Measurements from ENCODE around the gene LAMB1.
A peak's percentile ranks its signal among the peaks of the same experiment; 100 is the strongest.

Gene LAMB1

GRCh38 chr7:107980171-107980570 is 22.8 kb downstream of the LAMB1 start:
- no peak for DNase-seq
- in situ Hi-C loops (cut with HindIII; ENCODE audit: low pct_ligation_motif_present, low pct_unique_long_range_greater_than_20kb, low sequenced_read_pairs): no loop called here

DNA sequence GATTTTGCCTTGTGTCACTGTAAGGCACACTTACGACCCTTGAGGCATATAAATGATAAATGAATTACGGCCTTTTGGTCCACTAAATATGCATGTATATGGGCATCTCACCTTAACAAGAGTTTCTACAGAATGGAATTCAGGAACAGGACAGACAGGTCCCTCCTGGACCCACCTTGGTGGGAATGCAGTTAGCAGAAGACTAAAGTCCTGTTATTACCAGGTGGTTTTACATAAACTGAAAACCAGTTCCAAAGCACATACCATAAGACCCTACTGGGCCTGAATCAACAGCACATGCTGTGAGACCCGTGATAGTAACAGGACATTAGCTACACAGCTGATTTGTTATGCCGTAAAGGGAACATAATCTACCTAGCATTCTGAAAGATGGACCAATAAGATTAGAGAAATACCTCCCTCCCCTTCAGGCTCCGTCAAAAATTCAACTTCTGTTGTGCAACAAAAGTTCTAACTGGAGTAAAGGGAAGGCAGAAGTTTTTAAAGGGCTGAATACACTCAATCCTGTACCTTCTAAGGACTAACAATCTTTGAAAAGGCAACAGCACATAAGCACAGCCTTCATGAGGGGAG is 24.0 kb downstream of the LAMB1 start:
- in situ Hi-C loops (cut with HindIII; ENCODE audit: low pct_ligation_motif_present, low pct_unique_long_range_greater_than_20kb, low sequenced_read_pairs): no loop called here
- no peak for DNase-seq

DNA sequence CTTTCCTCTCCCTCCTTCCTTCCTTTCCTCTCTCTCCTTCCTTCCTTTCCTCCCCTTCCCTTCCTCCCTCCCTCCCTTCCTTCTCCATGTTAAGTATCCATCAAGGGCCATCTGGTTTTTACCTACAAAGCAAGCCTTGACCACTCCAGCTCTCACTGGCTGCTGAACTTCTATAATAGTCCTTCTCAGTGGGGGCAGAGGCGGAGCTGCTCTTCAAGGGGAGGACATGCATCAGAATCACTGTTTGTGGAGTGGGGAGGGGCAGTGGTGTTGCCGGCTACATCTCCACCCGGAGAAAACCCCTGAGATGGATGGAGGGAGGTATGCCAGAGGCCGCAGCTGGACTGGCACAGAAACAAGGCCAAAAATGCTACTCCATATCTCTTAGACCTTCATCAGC is 25.9 kb downstream of the LAMB1 start:
- no peak for DNase-seq
- in situ Hi-C loops (cut with HindIII; ENCODE audit: low pct_ligation_motif_present, low pct_unique_long_range_greater_than_20kb, low sequenced_read_pairs): no loop called here

DNA sequence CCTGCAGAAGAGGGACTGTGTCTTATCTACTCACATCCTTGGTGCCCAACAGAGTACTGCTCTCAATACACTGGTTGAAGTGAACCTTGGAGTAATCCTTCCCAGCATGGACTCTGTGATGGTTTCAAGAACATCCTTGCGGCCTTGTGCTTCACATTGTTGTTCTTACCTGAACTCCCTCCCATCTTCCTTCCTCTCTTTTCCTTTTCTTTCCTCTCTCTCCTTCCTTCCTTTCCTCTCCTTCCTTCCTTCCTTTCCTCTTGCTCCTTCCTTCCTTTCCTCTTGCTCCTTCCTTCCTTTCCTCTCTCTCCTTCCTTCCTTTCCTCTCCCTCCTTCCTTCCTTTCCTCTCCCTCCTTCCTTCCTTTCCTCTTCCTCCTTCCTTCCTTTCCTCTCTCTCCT is 26.3 kb downstream of the LAMB1 start:
- DNase-seq: no peak
- in situ Hi-C loops (cut with HindIII; ENCODE audit: low pct_ligation_motif_present, low pct_unique_long_range_greater_than_20kb, low sequenced_read_pairs): no loop called here

DNA sequence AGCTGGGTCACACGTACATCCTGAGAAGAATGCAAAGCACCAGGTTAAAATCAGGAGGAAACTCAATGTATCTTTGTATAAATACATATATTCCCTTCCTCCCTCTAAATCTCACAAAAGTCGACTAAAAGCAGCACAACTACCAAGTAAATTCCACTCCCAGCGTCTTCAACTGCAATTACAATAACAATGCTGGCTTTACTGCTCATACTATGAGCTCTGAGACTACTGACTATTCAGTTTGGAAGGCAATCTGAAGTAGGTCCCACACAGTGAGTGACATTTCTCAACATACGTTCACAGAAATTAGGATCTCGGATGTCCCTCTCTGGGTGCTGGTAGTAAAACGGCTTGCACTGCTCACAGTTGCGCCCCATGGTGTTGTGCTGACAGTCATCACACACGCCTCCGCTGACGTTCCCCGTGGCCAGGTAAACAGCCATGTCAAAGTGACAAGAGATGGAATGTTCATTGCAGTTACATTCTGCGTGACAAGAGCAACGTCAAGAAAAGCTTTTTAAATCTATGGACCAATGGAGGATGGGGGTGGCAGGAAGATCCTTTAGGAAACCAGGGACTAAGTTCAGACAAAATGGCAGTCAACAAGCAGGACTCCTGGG is 27.5 kb downstream of the LAMB1 start:
- in situ Hi-C loops (cut with HindIII; ENCODE audit: low pct_ligation_motif_present, low pct_unique_long_range_greater_than_20kb, low sequenced_read_pairs): no loop called here
- DNase-seq: no peak

DNA sequence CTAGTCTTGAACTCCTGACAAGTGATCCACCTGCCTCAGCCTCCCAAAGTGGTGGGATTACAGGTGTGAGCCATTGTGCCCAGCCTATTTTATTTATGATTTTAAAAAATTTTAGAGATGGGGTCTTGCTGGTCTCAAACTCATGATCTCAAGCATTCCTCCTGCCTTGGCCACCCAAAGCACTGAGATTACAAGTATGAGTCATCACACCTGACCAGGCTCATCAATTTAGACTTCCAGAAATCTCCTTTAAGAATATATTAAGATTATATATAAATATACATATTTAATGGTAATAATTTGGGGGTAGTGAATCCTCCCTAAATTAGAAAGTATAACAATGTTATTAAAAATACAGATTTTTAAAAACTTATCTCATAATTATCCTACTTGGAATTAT is 29.1 kb downstream of the LAMB1 start:
- in situ Hi-C loops (cut with HindIII; ENCODE audit: low pct_ligation_motif_present, low pct_unique_long_range_greater_than_20kb, low sequenced_read_pairs): no loop called here
- DNase-seq: no peak

GRCh38 chr7:107972941-107973376 is 30.0 kb downstream of the LAMB1 start:
- no peak for DNase-seq
- in situ Hi-C loops (cut with HindIII; ENCODE audit: low pct_ligation_motif_present, low pct_unique_long_range_greater_than_20kb, low sequenced_read_pairs): no loop called here

DNA sequence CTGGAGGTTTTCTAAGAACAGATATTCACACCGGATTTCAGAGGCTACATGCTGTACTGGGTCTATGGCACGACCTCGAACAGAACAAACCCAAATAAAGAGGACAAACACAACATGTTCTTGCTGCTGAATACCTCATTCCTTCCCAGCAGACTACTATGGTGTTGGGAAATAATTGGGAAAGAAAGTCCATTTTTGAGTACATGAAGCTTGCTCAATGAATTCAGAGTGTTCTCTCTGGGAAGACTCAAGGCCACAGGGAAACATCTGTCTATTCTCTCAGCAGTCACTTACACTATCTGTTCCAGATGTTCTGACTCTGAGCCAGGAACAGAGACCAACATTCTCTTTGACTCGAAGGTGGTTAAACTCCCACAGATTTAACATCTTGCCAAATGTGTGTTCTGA is 30.9 kb downstream of the LAMB1 start:
- DNase-seq: no peak
- in situ Hi-C loops (cut with HindIII; ENCODE audit: low pct_ligation_motif_present, low pct_unique_long_range_greater_than_20kb, low sequenced_read_pairs): no loop called here

DNA sequence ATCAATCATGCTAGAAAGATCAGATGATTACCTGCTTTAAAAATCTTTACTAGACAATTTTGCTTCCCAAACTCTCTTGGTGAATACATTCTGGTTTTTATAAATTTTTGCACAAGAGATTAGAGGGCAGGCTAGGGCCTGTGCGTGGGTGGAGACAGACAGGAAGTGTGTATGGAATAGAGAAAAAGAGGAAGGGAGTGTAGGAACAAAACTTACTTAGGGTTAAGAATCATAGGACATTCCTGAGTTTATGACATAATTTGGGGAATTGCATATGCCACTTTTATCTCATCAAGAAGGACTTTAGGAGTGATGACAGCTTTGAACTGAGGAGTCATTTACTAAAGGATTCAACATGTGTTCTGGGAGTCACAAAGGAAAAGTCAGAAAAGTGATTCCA is 31.3 kb downstream of the LAMB1 start:
- DNase-seq: no peak
- in situ Hi-C loops (cut with HindIII; ENCODE audit: low pct_ligation_motif_present, low pct_unique_long_range_greater_than_20kb, low sequenced_read_pairs): no loop called here

- in situ Hi-C loops (cut with HindIII; ENCODE audit: low pct_ligation_motif_present, low pct_unique_long_range_greater_than_20kb, low sequenced_read_pairs): no loop called here
- no peak for DNase-seq
These were observed 31.9 kb downstream of the LAMB1 start for GRCh38 chr7:107971100-107971499.

DNA sequence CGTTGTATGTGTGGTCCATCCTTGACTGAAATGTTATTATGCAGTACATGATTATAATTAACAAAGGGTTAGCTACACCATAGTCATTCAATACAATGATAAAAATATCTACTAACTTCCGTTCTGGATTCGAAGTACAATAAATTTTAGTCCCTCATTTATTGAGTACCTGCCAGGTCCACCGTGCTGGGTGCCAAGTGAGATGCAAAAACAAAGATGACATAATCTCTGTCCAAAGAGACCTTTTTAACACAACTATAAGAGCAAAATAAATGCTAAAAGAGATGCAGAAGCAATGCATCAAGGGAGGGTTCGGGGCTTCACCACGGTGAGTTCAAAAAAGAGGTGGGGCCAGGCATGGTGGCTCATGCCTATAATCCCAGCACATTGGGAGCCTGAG is 33.1 kb downstream of the LAMB1 start:
- in situ Hi-C loops (cut with HindIII; ENCODE audit: low pct_ligation_motif_present, low pct_unique_long_range_greater_than_20kb, low sequenced_read_pairs): no loop called here

DNA sequence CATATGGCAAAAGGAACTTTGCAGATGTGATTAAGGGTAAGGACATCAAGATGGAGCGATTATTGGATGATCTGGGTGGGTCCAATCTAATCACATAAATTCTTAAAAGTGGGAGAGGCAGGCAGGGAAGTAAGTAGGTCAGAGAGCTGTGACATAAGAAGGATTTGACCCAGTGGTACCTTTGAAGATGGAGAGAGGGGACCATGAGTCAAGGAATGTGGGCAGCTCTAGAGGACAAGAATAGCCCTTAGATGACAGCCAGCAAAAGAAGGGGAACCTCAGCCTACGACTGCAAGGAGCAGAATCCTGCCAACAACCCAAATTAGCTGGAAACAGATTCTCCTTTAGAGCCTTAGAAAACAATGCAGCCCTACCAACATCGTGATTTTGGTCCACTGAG is 34.5 kb downstream of the LAMB1 start:
- no peak for DNase-seq
- in situ Hi-C loops (cut with HindIII; ENCODE audit: low pct_ligation_motif_present, low pct_unique_long_range_greater_than_20kb, low sequenced_read_pairs): no loop called here

More for the DNA sequence above, 33.1 kb downstream of the LAMB1 start:
- no peak for DNase-seq

- DNase-seq: no peak
- in situ Hi-C loops (cut with HindIII; ENCODE audit: low pct_ligation_motif_present, low pct_unique_long_range_greater_than_20kb, low sequenced_read_pairs): no loop called here
These were observed 35.5 kb downstream of the LAMB1 start for GRCh38 chr7:107967420-107967819.

DNA sequence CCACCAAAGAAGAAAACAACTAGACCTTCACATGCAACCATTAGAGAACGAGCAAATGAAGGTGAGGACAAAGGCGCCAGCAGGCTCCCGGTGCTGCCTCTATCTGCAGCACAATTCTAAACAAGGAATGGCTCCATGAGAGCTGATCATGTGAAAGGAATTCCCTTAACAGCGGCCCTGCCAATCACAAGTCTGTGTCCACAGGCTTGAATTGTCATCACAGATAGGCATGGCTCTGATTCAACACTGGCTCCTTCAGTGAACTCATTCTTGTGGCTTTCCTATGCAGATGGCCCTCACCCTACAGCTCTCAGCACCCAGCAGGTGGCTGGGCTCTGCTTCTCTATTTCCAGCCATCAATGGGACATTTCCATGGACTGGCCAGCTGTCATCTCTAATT is 36.2 kb downstream of the LAMB1 start:
- in situ Hi-C loops (cut with HindIII; ENCODE audit: low pct_ligation_motif_present, low pct_unique_long_range_greater_than_20kb, low sequenced_read_pairs): no loop called here
- DNase-seq: peak; percentile 94

- DNase-seq: no peak
- in situ Hi-C loops (cut with HindIII; ENCODE audit: low pct_ligation_motif_present, low pct_unique_long_range_greater_than_20kb, low sequenced_read_pairs): no loop called here
These were observed 38.5 kb downstream of the LAMB1 start for GRCh38 chr7:107964510-107964909.

GRCh38 chr7:107962817-107963216 is 40.1 kb downstream of the LAMB1 start:
- DNase-seq: no peak
- in situ Hi-C loops (cut with HindIII; ENCODE audit: low pct_ligation_motif_present, low pct_unique_long_range_greater_than_20kb, low sequenced_read_pairs): no loop called here

GRCh38 chr7:107961405-107961804 is 41.6 kb downstream of the LAMB1 start:
- DNase-seq: no peak
- in situ Hi-C loops (cut with HindIII; ENCODE audit: low pct_ligation_motif_present, low pct_unique_long_range_greater_than_20kb, low sequenced_read_pairs): no loop called here

- no peak for DNase-seq
- in situ Hi-C loops (cut with HindIII; ENCODE audit: low pct_ligation_motif_present, low pct_unique_long_range_greater_than_20kb, low sequenced_read_pairs): no loop called here
These were observed 42.7 kb downstream of the LAMB1 start for GRCh38 chr7:107960272-107960671.

DNA sequence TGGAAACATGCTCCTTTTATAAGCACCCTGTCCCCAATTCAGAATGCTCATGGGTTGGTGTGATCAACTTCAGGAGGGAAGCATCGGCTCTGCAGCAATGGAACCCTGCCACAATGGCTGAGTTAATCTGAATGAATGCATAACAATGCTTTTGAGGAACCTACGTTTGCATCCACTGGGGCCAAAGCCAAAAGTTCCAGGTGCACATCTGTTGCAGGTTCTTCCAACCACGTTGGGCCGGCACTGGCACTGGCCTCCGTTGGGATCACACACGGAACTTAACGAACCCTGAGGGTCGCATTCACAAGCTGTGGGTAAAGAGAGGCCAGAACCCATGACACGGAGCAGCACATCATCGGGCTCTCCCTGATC is 43.4 kb downstream of the LAMB1 start:
- in situ Hi-C loops (cut with HindIII; ENCODE audit: low pct_ligation_motif_present, low pct_unique_long_range_greater_than_20kb, low sequenced_read_pairs): no loop called here

DNA sequence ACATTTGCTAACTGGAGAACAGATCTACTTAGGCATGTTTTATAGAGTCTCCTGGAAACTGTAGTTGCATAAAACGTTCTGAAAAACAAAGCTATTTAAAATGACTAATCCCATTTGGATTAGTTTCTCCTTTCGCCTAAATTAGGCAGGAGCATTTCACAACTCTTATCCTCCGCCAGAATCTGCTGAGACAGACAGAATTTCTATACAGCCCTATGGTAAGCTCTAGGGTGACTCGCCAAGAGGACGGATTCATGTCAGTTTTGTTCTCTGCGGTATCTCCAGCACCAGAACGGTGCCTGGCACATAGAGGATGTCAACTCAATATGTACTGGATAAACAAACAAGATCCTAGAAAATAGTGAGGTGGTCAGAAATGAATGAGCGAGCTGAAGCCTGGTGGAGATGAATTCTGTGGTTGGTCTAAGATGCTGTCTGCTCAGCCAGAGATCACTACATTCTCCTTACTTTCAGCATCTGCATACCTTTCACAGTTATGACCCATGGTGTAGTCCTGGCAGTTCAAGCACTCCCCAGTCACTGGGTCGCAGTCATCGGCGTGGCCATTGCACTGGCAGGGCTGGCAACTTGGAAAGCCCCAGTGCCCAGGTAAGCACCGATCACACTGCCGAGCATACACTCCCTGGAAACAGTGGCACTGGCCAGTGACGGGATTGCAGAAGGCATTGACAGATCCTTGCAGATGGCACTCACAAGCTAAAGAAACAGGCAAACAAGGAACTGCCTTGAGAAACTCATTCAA is 44.0 kb downstream of the LAMB1 start:
- in situ Hi-C loops (cut with HindIII; ENCODE audit: low pct_ligation_motif_present, low pct_unique_long_range_greater_than_20kb, low sequenced_read_pairs): no loop called here
- no peak for DNase-seq

More for the DNA sequence above, 43.4 kb downstream of the LAMB1 start:
- DNase-seq: no peak
